Fibroblast of upper back skin (primary cell): ENCODE results near the gene UBAP1.
"Not testable (repeated sequence)": the region's sequence is repeated elsewhere in the genome, so short reads cannot be mapped to it uniquely, and the experiment has no call there.

Experiments used
- DNase-seq: peaks from one replicate; pipeline ENCODE4 v3.0.0-alpha.2; 2013

The UBAP1 gene

GRCh38 chr9:34226144-34226760, 47.4 kb downstream of the UBAP1 start:
- DNase-seq: not testable (repeated sequence)

GRCh38 chr9:34227445-34227844, 48.6 kb downstream of the UBAP1 start:
- DNase-seq: peak; percentile 28

- DNase-seq: no peak
Observed at GRCh38 chr9:34230556-34230955, 51.7 kb downstream of the UBAP1 start.

- no peak for DNase-seq
Observed at GRCh38 chr9:34232201-34232600, 53.4 kb downstream of the UBAP1 start.

GRCh38 chr9:34233672-34234071, 54.8 kb downstream of the UBAP1 start:
- DNase-seq: no peak

GRCh38 chr9:34237836-34238235, 59.0 kb downstream of the UBAP1 start:
- DNase-seq: no peak

- no peak for DNase-seq
Observed at GRCh38 chr9:34240006-34240405, 61.2 kb downstream of the UBAP1 start.

- DNase-seq: no peak
Observed at GRCh38 chr9:34242830-34243229, 64.0 kb downstream of the UBAP1 start.

- not testable (repeated sequence) for DNase-seq
Observed at GRCh38 chr9:34245212-34245611, 66.4 kb downstream of the UBAP1 start.

GRCh38 chr9:34246453-34246852, 67.6 kb downstream of the UBAP1 start:
- no peak for DNase-seq

- DNase-seq: not testable (repeated sequence)
Observed at GRCh38 chr9:34247782-34248181, 68.9 kb downstream of the UBAP1 start.

- DNase-seq: no peak
Observed at GRCh38 chr9:34249274-34249673, 70.4 kb downstream of the UBAP1 start.

GRCh38 chr9:34250721-34251120, 71.9 kb downstream of the UBAP1 start:
- DNase-seq: no peak

- DNase-seq: peak; percentile 35
Observed at GRCh38 chr9:34252016-34252415, 73.2 kb downstream of the UBAP1 start.

- DNase-seq: peak; percentile 43
Observed at GRCh38 chr9:34252670-34253459, 74.0 kb downstream of the UBAP1 start.

GRCh38 chr9:34253460-34253837, 74.6 kb downstream of the UBAP1 start:
- DNase-seq: peak; percentile 41

- peak; percentile 60 for DNase-seq
Observed at GRCh38 chr9:34254141-34254913, 75.5 kb downstream of the UBAP1 start.

GRCh38 chr9:34254966-34255825, 76.4 kb downstream of the UBAP1 start:
- no peak for DNase-seq

GRCh38 chr9:34256104-34256503, 77.3 kb downstream of the UBAP1 start:
- DNase-seq: no peak

GRCh38 chr9:34256987-34257585, 78.2 kb downstream of the UBAP1 start:
- no peak for DNase-seq

GRCh38 chr9:34259315-34259714, 80.5 kb downstream of the UBAP1 start:
- no peak for DNase-seq

- DNase-seq: no peak
Observed at GRCh38 chr9:34262971-34263370, 84.1 kb downstream of the UBAP1 start.
